COLO668 (cell line): ENCODE results near the gene SSNA1.
A peak's percentile ranks its signal among the peaks of the same experiment; 100 is the strongest.

Experiments used
- DNase-seq: peaks from one replicate; lab custom pipeline; 2025; ENCODE audit not compliant: unreplicated experiment; lab: John Stamatoyannopoulos, UW

SSNA1 gene

DNA sequence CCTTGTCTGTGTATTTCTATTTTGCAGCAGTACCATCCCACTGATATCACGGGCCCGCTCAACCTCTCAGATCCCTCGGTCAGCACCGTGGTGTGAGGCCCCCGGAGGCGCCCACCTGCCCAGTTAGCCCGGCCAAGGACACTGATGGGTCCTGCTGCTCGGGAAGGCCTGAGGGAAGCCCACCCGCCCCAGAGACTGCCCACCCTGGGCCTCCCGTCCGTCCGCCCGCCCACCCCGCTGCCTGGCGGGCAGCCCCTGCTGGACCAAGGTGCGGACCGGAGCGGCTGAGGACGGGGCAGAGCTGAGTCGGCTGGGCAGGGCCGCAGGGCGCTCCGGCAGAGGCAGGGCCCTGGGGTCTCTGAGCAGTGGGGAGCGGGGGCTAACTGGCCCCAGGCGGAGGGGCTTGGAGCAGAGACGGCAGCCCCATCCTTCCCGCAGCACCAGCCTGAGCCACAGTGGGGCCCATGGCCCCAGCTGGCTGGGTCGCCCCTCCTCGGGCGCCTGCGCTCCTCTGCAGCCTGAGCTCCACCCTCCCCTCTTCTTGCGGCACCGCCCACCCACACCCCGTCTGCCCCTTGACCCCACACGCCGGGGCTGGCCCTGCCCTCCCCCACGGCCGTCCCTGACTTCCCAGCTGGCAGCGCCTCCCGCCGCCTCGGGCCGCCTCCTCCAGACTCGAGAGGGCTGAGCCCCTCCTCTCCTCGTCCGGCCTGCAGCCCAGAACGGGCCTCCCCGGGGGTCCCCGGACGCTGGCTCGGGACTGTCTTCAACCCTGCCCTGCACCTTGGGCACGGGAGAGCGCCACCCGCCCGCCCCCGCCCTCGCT lies 20.5 kb upstream of the SSNA1 start:
- DNase-seq: peak; percentile 60

DNA sequence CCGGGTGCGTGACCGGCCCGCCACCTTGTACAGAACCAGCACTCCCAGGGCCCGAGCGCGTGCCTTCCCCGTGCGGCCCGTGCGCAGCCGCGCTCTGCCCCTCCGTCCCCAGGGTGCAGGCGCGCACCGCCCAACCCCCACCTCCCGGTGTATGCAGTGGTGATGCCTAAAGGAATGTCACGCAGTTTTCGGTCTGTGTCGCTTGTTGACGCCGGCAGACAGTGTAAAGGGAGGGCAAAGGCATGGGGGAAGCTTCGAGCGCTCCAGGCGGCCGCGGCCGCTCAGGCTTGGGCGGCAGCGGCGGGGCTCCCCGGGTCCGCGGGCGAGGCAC lies 19.9 kb upstream of the SSNA1 start:
- peak; percentile 60 for DNase-seq

DNA sequence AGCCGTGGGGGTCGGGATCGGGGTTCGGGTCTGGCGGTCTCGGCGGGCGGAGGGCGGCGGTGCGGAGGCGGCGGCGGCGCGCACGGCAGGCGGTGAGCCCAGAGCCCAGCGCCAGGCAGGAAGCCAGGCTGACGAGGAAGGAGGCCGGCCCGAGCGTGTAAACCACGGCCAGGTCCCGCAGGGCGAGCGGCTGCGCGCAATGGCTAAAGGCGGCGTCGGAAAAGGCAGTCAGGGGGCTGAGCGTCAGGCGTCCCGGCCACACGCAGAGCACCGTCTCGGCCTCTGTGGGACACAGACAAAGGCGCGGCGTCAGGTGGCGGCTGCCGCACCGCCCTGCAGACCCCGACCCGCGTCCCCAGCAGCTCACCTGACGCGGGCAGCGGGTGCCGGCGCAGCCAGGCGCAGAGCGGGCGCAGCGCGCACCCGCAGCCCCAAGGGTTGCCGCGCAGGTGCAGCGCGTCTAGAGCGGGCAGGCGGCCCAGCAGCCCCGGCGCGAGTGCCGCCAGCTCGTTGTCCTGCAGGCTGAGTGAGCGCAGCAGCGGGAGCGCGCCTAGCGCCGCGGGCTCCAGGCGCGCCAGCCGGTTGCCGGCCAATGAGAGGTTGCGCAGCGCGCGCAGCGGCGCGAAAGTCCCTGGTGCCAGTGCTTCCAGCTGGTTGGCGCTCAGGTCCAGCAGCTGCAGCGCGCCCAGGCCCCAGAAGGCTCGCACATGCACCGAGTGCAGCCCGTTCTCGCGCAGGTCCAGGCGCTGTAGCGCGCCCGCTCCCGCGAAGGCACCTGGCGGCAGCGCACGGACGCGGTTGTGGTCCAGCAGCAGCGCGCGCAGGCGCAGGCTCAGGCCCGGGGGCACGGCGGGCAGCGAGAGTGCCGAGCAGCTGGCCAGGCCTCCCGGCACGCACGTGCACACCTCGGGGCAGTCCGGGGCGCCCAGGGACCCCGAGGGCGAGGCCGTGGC lies 19.3 kb upstream of the SSNA1 start:
- DNase-seq: peak; percentile 95

DNA sequence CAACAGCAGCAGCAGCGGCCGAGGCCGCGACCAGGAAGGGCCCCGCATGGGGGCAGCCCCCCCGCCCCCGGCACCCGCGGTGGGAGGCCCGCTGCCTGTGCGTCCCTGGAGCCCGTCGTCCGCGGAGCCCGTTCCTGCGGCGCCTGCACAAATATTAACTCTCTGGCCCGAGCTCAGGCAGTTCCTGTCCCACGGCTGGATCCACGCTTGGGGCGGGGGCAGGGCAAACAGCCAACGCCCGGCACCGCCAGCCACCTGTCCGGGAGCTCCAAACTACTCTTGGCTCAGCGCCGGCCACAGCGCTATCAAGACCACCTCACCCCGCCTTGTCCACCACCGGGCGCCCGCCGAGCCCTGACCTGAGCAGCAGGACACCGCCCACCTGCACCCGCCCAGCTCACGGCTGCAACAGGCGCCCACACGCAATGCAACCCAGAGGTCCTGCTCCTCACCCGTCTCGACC lies 18.5 kb upstream of the SSNA1 start, which contains the start of gene LRRC26:
LRRC26 (minus strand) TSS at position 156 of the 463 bp plus-strand sequence; CDS start at position 48, 108 bp downstream.
- no peak for DNase-seq

DNA sequence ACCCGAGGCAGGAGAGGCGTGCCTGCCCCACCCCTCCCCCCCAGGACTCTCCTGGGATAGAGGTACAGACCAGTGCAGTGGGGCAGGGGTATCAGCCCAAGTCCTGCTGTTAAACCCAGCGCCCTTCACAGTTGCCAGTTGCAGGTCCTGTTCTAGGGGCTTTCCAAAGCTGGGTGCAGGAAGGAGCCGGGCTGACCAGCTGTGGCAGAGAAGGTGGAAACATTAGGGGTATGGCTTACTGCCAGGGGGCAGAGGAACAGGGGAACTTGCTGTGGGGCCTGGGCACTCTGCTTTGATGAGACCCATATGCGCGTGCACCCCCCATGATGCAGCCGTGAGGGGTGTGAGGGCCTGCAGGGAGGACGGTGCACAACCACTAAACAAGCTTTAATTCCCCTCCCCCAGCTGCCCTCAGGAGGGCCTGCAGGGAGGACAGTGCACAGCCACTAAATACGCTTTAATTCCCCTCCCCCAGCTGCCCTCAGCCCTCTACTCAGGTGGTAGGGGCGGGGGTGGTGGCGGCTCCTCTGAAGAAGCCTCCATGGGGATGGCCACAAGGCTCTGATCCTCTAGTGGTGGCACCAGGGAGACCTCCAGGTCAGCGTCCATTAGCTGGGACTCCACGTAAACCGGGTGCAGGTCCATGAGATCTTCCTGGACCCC lies 17.9 kb upstream of the SSNA1 start:
- DNase-seq: no peak

DNA sequence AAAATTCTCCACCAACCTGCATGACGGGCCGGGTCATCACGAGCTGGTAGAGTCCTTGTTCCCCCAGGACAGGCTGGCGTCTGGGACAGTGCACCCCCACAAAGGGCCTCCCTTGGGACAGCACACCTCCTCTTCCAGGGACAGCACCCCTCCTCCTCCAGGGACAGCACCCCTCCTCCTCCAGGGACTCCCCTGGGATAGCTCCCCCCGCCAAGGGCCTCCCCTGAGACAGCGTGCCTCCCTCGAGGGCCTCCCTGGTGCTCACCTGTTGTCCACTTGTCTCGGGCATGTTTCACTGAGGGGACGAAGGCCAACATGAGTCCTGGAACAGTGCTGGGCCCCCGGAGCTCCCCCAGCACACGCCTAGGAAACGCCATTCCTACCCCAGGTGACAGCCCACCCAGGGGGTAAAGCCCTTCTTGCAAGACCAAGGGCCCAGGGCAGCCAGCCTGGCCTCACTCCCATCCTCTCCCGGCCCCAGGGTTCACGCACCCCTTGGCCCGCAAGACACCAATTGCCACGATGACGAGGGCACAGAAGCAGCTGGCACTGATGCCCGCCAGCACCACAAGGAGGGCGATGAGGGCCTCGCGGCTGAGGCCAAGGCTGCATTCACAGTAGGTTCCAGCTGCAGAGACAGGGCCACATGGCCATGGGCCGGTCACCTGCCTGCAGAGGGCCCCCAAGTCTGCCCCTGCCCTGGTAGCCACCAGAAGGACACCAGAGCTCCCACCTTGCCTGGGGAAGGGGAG lies 17.2 kb upstream of the SSNA1 start:
- no peak for DNase-seq

DNA sequence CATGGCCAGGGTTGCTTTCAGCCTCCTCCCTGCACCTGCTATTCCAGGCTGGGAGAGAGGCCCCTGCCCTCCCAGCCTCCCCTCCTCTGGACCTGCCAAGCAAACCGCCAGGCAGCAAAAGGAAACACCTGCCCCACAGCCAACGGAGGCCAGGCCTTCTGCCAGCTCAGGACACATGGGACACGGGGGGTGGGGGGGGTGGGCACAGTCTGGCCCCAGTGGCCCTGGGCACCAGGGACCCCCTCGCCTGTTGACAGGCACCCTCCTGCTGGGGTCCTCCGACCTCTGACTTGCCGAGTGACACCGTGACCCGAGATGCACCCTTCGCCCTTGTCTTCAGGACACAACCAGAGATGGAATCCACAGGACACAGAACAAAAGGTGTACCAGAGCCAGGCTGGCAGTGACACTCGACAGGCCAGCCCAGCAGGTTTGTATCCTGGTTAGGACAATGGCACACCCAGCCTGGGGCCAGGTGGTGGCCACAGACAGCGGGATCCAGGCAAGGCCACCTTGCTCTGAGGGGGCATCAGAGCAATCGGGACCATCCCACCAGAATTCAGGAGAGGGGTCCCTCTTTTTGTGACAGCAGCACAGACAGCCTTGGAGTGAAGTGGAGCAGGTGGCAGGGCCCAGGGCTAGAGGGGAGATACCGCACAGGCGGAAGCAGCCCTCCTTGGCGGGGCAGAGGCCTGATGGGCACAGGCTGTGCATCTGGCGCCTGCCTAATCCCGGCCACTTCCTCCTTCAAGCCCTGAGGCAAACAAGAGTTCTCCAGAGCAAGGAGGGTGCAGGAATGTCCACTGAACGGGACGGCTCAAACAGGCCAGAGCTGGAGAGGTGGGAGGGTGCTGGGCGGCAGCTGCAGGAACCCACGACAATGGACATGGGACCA lies 15.3 kb upstream of the SSNA1 start:
- DNase-seq: peak; percentile 73

DNA sequence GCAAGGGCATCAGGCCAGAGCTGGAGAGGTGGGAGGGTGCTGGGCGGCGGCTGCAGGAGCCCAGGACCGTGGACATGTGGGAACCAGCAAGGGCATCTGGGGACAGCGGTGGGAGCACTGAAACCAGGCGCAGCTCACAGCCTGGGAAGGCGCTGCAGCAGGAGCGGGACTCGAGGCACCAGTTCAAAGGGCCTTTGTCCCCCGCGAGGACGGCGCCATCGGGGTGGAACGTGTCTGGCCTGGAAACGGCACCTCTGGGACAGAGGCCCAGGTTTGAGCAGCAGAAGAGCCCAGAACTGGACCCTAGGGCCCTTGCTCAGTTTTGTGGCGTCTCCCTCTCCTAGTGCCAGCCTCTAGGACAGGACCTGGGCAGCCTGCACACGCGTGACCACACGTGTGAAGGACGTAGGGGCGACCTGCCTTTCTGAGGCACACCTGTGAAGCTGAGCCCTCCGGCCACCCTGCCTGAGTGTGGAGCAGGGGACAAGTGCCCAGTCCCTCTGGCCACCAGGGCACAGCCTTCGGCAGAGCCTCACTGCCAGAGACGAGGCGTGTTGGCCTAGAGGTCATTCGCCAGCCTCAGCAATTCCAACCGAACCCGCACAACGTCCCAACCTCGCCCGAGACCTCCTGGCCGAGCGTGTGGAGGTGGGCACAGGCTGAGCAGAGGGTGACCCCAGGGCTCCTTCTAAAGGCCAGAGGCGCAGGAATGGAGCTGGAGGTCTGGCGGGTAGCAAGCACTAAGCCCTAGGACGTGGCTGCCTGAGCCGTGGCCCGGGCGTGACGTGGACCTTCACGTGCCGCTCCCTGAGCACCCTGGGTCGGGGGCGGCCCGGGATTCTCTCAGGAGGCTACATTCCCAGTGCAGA lies 14.4 kb upstream of the SSNA1 start:
- DNase-seq: no peak

DNA sequence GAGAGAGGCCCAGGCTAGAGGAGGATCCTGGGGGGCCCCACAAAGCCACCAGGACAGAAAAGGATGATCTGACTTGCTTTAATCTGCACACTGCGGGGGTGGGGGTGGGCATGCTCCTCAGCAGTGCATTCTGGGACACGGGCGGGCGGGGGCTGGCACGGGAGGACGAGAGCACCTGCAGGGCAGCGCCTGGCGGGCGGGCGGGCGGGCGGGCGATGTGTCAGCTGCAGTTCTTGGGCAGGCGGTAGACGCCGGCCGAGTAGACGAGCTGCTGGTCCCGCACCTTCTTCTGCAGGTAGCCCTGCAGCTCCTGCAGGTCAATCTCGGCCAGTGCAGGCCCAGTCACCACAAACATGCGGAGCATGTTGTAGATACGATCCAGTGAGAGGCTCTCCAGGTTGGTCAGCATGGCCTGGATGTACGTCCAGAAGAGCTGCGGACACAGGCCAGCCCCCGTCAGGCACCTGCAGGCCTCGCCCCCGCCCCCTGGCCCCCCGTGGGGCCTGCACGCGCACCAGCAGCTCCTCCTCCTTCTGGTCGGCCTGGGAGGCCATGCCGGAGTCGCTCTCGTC lies 13.7 kb upstream of the SSNA1 start:
- no peak for DNase-seq

DNA sequence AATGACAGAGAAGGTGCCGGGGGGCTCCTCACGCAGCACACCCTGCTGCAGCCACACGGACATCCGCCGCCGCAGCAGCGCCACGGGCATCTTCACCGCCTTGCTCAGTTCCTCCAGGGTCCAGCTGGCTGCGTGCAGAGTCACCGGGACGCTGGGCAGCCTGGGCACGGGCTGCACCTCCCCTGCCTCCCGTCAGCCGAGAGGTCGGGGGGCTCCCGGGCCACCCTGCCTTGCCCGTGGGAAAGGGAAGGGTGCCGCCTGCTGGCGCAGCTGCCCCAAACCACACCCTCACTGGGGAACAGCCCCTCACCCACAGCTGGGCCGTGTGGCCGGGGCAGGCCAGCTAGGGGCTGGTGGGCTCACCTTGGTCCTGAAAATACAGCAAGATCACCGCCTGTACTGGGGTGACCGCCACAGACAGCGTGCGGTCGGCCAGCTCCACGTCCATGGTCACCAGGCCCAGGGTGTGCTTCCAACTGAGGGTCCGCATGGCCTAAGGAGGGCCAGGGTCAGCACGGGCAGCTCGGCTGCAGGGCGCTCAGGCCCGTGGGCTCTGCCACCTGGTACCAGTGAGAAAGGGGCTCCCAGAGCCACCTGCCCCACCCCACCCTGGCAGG lies 13.0 kb upstream of the SSNA1 start:
- DNase-seq: no peak

DNA sequence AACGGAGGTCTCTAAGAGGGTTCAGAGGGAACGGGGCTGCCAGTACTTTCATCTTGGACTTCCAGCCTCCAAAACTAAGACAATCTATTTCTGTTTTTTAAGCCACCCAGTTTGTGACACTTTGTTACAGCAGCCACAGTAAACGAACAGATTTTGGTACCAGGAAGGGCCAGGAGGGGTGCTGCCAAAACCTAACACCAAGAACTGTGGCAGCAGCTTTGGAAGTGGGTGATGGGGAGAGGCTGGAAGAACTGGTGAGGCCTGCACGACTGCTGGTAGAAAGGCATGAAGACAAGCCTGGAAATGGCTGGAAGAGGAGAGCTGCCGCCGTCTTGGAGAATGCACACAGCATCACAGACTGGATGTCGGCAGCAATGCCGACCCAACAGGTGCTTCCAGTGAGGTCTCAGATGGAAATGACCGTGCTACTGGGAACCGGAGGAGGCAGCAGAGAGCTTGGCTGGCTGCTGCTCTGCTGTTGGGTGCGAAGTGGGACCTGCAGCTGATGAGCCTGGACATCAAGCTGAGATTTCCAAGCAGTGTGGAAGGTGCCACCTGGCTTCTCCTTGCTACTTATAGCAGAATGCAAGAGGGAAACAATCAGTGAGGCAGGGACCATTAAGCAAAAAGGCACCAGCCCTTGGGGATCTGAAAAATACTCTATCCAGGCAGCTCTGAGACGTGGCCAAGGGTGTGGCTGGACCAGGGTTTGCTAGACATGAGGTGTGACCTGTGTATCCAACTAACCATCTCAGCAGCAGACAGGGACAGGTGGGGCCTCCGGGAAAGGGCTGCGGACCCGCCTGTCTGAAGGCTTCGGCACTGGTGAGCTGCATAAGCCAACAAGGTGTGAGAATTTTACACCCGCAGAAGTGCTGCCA lies 11.9 kb upstream of the SSNA1 start:
- DNase-seq: peak; percentile 52

DNA sequence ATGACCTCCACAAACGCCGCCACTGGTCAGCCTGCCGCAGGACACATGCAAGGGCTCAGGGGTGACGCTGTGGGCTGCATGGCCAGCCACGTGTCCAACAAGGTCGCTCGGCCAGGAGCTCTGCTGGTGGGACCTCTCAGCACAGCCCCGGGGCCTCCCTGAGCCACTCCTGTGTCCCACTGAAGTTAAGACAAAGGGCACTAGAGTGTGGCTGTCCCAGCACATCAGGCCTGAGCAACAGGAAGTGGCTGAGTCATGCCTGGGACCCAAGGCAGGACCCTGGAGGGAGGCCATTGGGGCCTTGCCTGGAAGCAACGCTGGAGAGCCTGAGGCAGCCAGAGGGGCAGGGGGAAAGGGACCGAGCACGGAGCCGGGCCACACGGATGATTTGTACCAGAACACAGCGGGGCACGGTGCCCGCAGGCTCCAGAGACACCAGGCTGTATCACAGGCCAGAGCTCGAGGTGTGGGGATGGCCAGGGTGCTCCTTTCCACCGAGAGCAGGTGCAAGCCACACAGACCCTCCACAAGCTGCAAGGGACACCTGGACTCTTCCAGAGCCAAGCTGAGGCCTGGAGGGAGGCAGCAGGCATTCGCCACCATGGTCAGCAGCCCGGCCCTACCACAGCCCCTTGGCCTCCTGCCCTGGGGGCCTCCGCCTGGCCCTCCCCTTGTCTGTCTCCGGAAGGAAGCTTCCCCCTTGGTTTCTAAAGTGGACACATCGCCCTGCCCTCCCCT lies 10.1 kb upstream of the SSNA1 start:
- DNase-seq: no peak

DNA sequence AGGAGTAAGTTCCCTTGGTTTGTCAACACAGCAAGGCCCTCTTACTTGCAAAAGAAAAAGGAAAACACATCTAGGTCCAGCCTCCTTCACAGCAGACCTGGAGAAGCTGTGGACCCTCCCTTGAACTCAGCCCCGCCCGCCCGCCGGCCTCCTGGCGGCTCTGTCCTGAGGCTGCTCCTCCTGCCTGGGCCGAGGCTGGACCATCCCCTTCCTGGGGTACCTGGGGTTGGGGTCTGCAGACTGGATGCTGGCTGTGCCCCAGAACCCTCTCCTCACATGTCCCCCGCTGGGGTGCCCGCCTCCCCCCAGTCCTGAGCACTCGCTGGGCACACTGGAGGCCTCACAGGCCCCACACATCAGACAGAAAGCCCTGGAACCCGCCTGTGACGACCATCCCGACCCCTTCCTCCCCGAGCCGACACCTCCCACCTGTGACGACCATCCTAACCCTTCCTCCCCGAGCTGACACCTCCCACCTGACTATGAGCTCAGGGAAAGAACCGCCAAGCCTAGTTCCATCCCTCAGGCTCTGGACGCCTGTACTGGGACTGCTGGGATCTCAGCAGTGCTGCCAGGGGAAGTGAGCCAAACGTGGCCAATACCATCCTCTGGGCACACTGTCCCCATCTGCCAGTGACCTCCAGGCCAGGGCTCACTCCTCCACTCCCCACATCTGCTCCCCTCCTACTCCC lies 9.4 kb upstream of the SSNA1 start:
- DNase-seq: no peak

DNA sequence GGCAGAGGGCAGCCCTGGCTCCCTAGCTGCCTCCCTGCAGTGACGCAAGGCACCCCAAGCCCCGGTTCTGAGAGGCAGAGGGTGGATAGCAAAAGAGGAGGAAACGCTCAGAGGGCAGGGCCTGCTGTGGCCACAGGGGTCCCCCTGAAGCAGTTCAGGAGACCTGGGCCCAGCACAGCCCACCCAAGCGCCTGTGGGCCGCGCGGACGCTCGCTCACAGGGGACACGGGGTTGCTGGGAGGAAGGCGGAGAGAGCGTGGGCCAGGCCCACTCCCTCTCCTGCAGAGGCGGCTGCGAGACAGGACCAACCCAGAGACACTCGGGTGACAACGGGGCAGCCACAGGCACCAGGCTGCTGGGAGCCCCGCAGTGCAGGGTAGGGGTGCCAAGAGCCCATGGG lies 8.7 kb upstream of the SSNA1 start:
- no peak for DNase-seq

DNA sequence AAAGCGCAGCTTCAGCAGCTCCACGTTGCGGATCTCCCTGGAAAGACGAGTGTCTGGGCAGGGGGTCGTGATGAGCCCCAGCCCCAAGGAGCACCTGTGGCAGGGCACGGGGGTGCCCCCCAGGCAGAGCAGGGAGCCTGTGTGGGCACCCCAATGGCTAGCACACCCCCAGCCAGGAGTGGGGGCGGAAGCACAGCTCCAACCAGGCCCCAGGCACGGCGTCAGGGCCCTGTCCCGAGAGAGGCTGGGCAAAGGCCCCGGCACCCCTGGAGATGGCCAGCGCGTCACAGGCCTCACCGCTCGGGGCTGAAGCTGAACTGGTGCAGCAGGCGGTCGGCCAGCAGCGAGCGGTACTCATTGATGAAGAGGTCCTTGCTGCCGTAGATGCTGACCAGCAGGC lies 8.0 kb upstream of the SSNA1 start:
- no peak for DNase-seq

DNA sequence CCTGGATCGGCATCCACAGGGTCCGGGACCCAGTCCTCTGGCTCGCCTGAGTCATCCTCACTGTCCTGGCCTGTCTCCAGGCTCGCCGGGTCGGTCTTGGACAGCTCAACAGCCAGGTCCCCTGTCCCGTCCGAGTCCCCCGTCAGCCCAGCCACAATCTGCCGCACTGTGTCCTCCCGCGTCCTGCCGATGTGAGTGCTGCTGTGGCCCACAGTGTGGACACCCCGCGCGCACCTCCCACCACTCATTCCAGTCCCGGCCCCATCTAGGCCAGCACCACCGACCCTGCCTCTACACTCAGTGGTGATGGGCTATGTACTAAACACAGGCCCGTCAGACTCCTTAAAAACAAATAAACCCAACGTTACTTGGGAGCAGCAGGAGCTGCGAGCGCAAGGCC lies 6.8 kb upstream of the SSNA1 start:
- no peak for DNase-seq
